Stimulated activated CD4-positive, alpha-beta T cell treated with anti-CD3 and anti-CD28 coated beads, Interleukin-4, amount 100 ng/mL, for 24 hours (primary cell): ENCODE data around the gene KSR1.

Experiments used
- DNase-seq: peaks from one replicate; pipeline ENCODE4 v3.0.0-alpha.2; 2020

Gene KSR1

DNA sequence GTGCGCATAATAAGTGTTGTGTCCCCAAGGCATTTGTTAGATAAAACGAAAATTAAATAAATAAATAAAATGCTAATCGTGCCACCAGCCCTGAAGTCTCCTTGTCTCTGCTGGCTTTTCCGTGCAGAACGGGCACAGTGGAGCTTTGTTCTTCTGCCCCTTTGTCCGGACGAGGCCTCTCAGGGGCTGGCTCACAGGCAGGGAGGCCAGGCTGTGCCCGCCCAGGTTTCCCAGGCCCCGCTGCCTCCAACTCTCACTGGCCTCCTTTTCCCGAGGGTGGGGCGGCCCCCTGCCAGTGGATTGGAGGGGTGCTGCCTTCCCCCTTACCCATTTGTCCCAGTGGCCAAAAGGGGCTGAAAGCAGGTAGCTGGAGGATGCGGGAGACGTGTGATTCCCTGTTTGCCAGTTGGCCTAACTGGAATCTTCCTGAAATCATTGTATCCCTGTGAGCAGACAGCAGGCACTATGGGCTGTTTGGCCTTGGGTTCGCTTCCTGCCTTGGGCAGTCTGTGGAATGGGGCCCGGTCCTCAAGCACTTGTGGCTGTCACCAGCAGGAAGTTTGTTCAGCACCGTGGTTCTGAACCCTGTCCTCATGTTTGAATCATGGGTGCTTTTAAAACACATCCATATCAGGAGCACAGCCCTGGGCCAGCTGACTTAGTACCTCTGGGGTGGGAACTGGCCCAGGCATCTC is 64.4 kb downstream of the KSR1 start:
- no peak for DNase-seq

DNA sequence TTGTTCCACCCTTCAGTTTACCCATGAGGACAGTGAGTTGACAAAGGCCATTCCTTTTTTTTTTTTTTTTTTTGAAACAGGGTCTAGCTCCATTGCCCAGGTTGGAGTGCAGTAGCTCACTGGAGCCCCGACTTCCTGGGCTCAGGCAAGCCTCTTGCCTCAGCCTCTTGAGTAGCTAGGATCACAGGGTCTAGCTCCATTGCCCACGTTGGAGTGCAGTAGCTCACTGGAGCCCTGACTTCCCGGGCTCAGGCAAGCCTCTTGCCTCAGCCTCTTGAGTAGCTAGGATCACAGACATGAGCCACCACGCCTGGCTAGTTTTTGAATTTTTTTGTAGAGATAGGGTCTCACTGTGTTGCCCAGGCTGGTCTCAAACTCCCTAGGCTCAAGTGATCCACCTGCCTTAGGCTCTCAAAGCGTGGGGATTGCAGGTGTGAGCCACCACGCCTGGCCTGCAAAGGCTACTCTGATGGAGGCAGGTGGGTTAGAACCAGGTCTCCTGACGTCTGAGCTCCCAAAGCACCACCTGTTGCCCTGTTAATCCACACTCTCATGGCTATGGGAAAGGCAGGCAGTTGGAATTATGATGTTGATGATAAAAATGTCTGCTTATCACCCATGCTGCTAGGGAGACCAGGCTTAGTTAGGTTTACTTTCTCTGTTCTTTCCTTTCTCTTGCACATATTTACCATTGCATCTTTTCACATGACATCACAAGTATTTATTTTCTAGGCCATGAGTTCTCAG is 65.2 kb downstream of the KSR1 start:
- DNase-seq: no peak

DNA sequence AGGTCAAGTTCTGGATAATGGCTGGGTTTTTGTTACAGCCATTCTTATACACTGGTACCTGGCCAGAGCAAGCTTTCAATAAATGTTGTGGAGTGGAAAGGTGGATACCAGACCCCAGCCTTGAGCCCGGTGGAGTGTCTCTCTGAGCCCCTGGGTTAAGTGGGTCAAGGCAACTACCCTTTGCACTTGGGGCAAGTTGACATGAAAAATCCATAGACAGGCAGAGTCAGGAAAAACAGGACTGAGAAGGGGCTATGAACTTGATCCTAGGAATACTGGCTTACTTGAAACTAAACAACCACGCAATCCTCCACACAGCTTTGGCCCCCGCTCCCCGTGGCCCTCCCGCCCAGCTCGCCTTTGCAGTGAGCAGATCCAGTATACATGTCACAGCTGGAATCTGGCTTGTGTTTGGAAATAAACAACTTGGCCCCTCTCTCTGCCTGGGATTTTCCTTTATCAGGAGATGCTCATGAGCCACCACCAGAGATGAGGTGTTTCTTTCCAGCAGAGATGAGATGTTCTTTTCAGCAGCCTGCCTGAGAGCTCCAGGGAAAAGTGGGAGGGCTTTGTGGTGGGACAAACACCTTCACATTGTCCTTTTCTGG is 65.9 kb downstream of the KSR1 start:
- no peak for DNase-seq

DNA sequence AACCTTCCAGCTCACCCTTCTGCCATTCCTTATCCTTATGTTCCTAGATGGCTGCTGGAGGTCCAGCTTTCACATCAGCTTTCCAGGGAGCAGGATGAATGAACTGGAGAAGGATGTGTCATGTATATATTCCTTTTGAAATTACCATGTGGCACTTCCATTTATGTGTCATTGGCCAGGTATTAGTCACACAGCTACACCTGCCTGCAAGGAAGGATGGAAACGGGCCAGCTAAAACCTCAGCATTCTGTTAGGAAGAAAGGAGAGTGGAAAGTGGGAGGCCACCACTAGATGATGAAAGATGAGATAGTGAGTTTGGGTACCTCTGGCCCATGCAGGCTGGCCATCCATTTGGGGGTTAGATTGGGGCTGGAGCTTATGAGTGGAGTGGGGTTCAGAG is 67.5 kb downstream of the KSR1 start:
- DNase-seq: no peak

DNA sequence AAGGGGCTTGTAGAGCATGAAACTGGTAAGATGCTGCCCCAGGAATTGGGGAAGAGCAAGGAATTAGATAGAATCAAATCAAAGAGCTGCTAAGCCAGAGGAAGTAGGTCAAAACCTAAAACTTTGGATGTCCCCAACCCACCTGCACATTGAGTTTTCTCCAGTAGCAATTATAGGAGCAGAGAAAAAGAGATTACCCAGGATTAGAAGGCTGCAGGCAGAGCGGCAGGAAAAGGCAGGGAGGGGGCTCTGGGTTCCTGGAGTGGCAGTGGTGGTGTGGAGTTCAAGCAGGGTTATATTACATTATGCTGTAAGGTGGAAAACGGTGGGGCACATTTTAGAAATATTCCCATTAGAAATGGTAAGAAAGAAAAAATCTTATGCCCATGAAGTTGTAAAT is 68.3 kb downstream of the KSR1 start:
- no peak for DNase-seq

DNA sequence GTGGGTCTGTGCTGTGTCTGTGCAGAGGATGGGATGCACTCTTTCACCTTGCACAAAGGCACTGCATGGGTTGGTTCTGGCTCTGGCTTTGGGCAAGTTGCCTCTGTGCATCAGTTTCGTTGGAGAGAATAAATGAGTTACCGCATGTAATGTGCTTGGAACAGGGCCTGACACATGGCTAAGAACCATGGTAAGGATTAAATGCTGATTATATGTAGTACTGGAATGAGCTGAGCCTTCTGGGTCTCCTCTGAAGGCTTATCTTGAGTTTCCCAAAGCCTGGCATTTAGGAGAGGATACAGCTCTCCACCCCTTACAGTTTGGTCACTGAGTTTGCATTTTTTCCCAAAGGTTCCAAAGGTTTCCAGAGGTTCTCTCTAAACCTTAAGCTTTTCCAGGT is 69.1 kb downstream of the KSR1 start:
- no peak for DNase-seq

DNA sequence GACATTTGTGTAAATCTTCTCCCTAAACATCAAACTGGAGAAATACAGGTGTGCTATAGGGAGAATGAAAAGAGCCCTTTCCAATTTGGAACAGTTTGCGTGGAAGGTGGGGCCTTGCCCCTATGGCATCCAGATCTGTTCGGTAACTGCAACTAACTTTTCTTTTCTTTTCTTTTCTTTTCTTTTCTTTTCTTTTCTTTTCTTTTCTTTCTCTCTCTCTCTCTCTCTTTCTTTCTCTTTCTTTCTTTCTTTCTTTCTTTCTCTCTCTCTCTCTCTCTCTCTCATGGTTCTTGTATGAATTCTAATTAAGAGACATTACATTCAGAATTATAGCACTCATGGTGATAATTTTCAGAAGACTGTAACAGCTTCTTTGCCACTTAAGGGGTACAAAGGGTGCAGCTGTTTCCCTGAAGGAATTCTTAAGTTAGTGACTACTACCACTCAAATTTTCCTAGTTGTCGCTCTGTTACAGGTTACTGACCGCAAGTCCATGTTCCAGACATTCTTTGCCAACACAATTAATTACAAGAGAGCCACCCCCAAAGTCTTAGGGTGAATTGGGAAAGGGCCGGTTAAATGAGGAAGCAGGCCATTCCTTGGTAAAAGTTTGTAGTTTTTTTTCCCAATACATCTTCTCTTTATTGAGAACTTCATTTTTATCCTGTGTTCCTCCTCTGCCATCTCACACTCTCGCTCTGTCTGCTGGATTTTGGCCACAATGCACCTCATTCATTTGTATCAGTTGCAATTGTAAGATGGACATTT is 69.8 kb downstream of the KSR1 start:
- DNase-seq: no peak

DNA sequence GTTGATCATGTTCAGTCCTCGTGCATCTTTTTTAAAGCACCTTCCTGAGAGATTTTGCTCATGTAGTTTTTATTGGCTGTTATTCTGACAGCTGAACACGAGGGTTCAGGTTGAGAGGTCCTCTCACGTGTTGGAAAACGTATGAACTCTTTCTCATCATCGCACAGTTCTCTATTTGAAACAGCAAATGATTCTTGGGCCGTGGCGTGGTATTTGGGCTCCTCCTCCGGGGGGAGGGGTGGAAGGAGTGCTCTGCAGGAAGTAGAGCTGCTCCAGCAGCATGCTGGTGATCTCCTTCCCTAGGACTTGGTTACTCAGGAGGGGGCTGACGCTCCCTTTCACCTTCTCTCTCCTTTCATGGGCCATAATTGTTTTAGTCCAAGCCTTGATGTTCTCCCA is 70.4 kb downstream of the KSR1 start:
- peak; percentile 35 for DNase-seq

DNA sequence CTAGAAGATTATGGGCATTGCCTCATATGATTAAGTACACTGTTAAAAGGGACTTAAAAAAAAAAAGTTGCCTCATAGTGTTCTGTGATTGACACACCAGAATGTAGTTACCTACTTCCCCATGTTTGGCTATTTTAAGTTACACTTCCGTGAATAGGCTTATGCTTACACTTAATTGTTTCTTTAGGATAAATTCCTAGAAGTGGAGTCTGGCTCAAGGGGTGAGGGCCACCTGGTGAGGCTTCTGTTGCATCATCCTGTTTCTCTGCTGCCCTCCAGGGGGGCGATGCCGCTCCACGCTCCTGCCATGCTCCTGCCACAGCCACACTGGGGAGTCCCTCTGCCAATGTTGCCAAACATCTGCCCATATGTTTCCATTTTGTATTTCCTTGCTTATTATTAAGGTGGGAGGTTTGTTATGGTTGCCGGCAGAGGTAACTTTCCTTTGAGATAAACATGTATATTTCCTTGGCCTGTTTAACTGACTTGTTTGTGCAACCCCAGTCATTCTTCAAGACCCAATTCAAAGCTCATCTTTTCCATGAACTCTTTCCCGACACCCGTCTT is 73.1 kb downstream of the KSR1 start:
- DNase-seq: no peak

DNA sequence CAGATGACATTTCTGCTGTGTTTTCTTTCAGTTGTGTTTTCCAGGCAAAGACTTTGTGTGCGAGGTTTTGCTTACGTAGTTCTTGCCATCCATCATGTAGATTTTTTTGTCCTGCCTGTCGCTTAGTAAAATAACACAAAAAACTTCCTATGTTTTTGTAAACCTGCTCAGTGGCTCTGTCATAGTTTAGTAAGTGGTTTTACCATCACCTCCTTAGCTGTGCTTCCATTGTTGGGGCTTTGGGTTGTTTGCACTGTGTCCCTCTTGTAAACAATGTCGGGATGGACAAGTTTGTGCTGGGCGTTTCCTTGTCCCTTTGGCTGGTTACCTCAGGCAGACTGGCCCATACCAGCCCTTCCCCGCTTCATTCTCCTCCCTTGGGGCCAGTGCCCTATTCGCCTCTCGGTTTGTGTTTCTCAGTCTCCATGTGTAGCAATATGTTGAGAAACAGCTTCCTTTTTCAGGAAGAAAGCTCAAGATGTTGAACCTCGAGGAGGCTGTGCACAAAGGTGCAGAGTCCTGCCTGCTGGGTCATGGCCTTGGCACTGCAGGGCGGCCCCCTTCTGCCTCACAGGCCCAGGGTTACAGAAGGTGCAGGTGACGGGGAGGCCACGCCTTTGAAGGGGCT is 74.6 kb downstream of the KSR1 start:
- no peak for DNase-seq

DNA sequence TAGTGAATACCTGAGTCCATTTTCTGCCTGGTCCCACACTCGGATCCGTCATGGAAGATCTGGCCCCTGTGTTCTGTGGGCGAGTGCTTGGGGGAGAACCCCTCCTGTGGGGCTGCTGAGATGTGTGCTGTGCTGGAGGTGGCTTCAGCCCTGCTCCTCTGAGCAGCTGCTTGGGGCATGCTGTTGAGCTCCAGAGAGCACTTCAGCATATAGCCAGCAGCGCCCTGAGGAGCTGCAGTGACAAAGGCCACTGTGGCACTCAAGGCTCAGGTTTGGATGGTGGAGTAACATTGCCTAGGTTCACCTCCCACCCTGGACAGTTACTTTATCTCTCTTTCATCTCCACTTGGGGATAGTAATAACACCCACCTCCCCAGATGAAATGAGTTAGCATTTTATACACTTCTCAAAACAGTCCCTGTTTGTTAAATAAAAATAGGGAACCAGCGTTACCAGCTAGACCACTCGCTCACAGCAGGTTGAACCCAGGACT is 75.3 kb downstream of the KSR1 start:
- no peak for DNase-seq

DNA sequence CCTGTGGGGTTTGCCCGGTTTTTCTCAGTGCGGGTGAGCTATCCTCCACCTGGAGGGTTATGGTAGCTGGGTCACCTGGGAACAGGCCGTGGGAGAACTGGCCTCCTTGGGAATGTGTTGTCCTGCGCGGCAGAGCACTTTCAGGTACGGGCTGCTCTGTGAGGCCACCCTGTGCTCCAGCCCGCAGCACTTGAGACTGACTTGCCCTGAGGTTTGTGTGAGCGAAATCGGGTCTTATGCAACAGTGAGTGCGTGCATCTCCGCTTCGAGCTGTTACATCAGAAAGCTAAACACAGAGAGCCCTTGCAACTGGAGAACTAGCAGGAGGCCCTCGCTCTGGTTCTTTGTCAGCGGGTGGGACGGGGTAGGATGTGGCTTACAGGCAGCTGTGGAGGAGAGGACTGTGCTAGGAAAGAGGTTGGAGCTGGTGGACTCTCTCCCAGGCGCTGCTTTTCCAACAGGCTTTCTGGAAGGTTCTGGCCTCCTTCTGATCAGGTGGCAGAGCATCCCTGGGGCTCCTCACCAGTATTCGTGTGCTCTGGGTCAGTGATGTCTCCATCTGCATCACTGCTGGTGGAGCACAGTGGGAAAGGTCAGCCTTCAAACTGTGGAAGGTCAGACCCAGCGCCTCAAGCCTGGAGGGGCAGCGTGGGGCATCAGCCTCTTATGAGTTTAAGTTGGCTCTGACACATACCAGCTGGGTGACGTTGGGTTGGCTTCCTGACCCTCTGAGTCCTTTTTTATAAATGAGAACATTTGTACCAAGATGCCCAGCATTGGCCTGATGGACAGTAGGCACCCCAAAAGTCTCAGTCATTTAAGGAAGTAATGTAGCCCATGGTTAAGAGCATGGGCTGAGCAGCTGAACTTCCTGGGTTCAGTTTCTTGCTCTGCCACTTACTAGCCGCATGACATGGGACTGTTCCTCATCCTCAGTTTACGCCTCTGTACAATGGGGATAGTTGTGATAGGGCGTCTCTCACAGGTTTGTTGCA is 76.3 kb downstream of the KSR1 start:
- DNase-seq: no peak

DNA sequence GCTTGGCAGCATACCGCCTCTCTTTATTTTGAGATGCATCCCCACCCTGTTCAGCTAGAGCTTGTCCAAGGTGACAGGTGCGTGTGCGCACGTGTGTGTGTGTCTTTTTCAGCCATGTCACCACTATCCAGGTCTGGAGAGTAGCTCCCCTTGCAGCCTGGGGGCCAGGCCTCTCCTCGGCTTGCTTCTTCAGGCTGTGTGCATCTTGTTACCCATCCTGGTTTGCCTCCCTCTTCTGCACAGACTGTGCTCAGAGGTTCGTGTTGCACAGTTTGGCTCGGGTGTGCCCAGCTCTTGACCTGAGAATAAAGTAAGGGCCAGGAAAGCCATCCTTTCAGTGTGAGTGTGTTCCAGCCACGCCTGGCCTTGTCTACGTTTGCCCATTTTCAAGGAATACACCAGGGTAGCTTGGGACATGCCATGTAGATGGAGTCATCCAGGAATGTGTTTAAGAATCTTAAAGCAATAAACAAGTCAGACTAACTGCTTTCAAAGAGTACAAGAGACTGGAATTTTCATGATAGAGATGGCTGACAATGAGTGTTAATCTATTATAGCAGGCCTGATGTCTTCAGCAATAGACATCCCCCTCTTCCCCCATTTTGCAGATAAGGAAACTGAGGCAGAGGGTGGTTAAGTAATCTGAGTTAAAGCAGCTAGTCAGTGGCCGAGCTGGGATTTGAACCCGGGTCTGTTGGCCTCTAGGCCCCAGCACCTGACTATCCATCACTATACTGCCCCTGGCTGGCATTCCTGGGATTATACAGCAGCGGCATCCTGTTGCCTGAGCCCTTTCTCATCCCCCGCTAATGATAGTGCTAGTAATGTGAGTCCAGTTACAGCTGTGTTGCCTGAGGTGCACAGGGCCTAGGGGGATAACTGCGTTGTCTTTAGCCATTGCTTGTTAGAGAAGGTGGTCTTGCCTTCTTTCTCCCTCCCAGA is 77.9 kb downstream of the KSR1 start:
- no peak for DNase-seq

DNA sequence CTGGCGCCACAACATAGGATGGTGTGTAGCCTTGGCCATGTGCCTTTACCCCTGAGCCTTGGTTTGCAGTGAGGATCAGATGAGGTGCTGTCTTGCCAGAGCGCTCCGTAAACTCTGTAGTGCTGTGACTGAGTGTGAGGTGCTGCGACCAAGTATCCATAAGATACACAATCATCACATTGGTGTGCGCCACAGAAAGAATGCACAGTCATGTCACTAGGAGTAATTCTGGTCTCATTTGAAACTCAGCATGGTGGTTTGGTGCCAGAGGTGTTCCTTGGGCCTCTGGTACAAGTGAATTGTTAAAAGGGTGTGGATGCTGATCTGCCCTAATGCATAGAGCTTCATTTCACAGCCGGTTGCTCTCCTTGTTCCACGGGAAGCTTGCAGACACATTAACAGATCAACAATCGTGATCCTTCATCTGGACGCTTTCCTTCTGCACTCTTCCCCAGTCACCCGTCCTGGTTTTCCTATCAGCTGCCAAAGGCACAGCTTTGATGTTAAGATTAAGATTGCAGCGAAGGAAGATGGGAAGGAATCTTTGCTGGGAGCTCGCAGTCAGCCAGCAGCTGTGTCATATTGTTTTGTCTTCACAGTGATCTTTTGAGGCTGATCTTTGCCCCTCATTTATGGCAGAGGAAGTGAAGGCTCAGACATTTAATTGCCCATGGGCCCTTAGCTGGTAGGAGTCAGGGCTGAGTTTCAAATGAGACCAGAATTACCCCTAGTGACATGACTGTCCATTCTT is 79.1 kb downstream of the KSR1 start:
- no peak for DNase-seq

DNA sequence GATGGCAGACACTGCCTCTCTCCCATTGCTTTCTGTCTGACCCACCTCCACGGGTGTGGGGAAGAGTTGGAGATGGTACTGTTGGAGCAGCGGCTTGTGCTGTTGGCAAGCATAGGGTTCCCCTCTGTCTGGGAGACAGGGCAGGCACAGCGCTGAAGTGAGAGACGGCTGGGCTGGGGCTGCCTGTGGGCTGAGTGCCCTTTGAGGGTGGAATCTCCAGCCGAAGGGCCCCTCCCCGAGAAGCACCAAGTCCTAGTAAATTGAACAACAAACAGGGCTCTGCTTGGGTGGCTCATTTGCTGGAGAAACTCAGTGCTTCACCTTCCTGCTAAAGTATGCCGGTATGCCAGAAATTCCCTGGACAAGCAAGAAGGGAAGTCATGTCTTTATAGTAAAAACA is 79.7 kb downstream of the KSR1 start:
- no peak for DNase-seq

DNA sequence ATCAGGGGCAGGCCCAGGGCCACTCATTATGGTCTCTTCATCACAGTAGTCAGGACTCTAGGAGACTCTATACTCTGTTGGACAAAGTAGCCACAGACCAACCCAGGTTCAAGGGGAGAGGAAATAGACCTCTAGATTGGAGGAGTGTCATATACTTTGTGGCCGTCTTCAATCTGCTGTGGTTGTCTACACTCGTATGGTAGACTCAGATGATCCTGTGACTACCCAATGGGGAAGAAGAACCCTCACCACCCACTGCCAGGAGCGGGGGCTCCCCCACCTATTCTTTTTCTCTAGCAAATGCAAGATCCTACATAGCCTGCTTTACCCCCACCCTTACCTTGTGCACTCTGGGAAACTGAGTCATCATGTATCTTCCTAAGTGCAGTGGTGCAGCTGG is 80.5 kb downstream of the KSR1 start:
- no peak for DNase-seq

DNA sequence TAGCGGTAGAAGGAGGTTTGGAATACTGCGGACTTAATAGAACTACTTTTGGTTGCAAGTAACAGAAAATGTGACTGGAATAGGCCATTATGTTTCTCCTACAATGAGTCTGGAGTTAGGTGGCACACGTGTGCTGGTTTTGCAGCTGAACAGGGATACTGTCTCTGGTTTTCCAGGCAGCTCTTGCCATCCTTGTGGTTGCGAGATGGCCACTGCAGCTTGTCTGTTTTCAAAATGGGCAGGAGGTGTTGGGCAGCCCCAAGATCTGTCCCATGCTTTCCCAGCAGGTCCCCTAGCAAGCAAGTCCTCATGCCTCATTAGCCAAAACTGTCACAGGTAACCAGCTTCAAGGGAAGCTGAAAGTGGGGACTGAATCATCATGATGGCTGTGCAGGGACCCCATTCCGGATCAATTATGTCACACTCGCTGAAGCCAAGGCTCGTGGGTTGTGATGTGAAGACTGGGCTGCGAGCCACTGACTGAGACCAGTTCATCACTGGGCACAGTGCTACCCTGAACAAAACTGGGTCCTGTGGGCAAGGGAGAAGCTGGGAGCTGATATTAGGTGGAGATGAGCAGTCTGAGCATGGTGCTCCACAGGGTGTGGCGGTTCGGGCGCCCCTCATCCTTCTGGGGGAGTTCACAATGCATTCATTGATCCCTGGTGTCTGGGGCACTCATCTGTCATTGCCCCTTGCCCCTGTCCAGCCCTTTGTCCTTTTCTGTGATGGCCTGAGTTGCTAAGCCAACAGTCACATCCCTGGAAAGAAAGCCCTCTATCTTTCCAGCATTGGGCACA is 82.1 kb downstream of the KSR1 start:
- no peak for DNase-seq

DNA sequence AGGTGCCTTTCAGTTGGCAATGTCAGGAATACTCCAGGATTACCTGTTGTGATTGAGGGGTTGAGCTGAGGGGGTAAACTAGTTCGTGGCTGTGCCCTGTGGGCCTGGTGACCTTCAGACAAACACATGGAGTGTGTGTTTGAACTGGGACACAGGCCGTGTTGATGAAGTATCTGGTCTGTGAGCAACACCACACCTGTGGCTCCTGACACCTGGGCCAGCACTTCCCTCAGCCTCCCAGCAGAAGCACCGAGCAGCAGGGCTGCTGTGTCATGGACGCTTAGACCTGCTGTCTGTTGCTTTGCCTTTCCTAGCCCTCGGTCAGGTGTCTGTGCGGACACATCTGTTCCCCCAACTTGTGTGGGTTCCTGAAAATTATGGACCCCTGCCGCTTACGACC is 82.9 kb downstream of the KSR1 start:
- no peak for DNase-seq
